ENCODE results near the gene ANKRD37.

ANKRD37 gene

DNA sequence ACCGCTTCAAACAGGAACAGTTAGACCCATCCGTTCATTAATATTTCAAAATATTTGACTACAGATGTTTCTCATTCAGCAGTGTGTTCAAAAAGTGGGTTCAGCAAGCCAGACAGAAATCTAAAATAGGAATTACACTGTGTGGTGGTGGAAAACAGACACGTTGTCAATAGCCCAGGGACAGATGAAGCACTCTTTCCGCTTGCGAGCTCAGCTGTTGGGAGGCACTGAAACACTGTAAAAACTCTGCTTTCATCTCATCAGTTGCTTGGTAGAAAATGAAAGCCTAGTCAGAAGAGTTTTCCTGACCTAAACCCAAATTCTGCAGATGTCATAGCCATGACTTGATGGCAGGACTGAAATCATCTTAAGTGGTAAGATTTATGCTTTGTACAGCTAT lies 39.4 kb upstream of the ANKRD37 start:
- no peaks in the 10 kb centered on the region for H3K27me3 ChIP-seq (replicated peaks)
- in situ Hi-C loops (cut with HindIII; ENCODE audit: low pct_ligation_motif_present, low sequenced_read_pairs) = no loop called here
- H3K4me3 ChIP-seq (ENCODE audit: low read depth, low read length) = no peak overlapping the region
- TF ChIP-seq CTCF (IDR thresholded peaks at IDR 0.05; ENCODE audit: low read depth, low read length, missing control alignments) = no peak
- no peak for DNase-seq
- peaks cover 5% of the 10 kb centered on the region for H3K36me3 ChIP-seq (replicated peaks)
- no peak overlapping the region for H3K27ac ChIP-seq

- Histone ChIP-seq H3K27ac (peak overlapping the region; percentile 99), H3K4me3 (ENCODE audit: low read depth, low read length) (no peak overlapping the region), H3K36me3 (replicated peaks) (peaks cover 5% of the 10 kb centered on the region), H3K27me3 (replicated peaks) (no peaks in the 10 kb centered on the region)
- DNase-seq = no peak
- no peak for TF ChIP-seq CTCF (IDR thresholded peaks at IDR 0.05; ENCODE audit: low read depth, low read length, missing control alignments)
- in situ Hi-C loops (cut with HindIII; ENCODE audit: low pct_ligation_motif_present, low sequenced_read_pairs) = no loop called here
Observed at GRCh38 chr4:185357733-185358440, 38.8 kb upstream of the ANKRD37 start.

DNA sequence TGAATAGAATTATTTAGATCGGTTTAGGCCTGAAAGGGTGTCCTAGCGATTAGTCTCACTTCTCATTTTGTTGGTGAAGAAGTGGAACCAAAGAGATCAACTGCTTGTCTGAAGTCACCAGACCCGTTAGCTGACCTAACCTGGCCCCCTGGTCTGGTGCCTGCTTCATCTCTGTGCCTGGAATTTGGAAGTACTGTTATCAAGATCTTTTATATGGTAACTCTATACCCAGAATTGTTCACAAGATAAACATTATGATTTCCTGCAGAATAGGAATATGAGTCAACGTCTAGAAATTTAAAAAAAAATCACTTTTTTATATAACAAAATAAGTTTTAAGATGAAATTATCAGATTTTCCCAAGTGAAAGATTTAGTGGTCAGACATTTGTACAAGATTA lies 38.1 kb upstream of the ANKRD37 start:
- H3K27ac ChIP-seq = peak overlapping the region; percentile 99
- no peak for TF ChIP-seq CTCF (IDR thresholded peaks at IDR 0.05; ENCODE audit: low read depth, low read length, missing control alignments)
- in situ Hi-C loops (cut with HindIII; ENCODE audit: low pct_ligation_motif_present, low sequenced_read_pairs) = no loop called here
- DNase-seq = peak; percentile 89
- peaks cover 5% of the 10 kb centered on the region for H3K36me3 ChIP-seq (replicated peaks)
- no peaks in the 10 kb centered on the region for H3K27me3 ChIP-seq (replicated peaks)
- H3K4me3 ChIP-seq (ENCODE audit: low read depth, low read length) = no peak overlapping the region

DNA sequence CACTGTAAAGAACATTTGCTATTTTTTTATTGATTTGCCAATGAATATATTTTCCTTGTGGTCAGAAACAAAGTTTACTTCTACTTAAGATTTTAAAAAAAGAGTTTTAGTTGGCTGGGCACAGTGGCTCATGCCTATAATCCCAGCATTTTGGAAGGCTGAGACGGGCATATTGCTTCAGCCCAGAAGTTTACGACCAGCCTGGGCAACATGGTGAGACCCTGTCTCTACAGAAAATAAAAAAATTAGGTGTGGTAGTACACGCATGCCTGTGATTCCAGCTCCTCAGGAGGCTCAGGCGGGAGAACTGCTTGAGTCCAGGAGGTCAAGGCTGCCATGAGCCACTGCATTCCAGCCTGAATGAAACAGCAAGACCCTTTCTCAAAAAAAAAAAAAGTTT lies 37.7 kb upstream of the ANKRD37 start:
- H3K36me3 ChIP-seq (replicated peaks) = peaks cover 5% of the 10 kb centered on the region
- no peaks in the 10 kb centered on the region for H3K27me3 ChIP-seq (replicated peaks)
- in situ Hi-C loops (cut with HindIII; ENCODE audit: low pct_ligation_motif_present, low sequenced_read_pairs) = no loop called here
- no peak for TF ChIP-seq CTCF (IDR thresholded peaks at IDR 0.05; ENCODE audit: low read depth, low read length, missing control alignments)
- no peak overlapping the region for H3K4me3 ChIP-seq (ENCODE audit: low read depth, low read length)
- peak; percentile 87 for DNase-seq
- peak overlapping the region; percentile 99 for H3K27ac ChIP-seq

GRCh38 chr4:185359767-185360446 lies 36.7 kb upstream of the ANKRD37 start:
- Histone ChIP-seq H3K36me3 (replicated peaks) (no peaks in the 10 kb centered on the region), H3K27ac (peak overlapping the region; percentile 99), H3K4me3 (ENCODE audit: low read depth, low read length) (no peak overlapping the region), H3K27me3 (replicated peaks) (no peaks in the 10 kb centered on the region)
- peak; percentile 88 for DNase-seq
- no peak for TF ChIP-seq CTCF (IDR thresholded peaks at IDR 0.05; ENCODE audit: low read depth, low read length, missing control alignments)
- in situ Hi-C loops (cut with HindIII; ENCODE audit: low pct_ligation_motif_present, low sequenced_read_pairs) = no loop called here
